Stimulated activated CD8-positive, alpha-beta memory T cell treated with anti-CD3 and anti-CD28 coated beads, Interleukin-15, amount 100 ng/mL, for 48 hours (primary cell): Measurements from ENCODE around the gene KRT86.
"Not testable (repeated sequence)": the region's sequence is repeated elsewhere in the genome, so short reads cannot be mapped to it uniquely, and the experiment has no call there.

ENCODE experiments used
- DNase-seq, 2 donors: peaks; one replicate each; pipeline ENCODE4 v3.0.0-alpha.2; 2020; ENCODE audit warnings: low read depth in 2 of 2

Gene KRT86

DNA sequence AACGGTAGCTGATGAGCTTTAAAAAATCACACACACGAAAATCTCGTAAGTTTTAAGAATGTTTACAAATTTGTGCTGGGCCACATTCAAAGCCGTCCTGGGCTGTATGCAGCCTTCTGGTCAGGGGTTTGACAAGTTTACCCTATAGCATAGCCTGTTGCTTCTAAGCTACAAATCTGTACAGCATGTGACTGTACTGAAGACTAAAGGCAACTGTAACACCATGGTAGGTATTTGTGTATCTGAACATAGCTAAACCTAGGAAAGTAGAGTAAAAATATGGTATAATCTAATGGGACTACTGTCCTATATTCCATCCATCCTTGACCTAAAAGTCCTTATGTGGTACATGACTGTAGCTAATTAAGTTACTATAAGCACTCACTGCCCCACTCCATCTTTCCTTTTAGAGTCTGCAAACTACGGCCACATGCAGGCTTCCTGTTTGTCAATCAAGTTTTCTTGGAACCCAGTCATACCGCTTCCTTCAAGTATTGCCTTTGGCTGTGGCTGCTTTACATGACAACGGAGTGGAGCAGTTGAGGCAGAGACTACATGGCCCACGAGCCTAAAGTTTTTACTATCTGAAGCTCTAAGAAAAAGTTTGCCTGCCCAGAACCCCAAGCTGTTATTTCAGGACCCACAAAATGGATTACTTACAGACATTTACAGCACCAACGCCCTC lies 22.9 kb upstream of the KRT86 start:
- no peak for DNase-seq

DNA sequence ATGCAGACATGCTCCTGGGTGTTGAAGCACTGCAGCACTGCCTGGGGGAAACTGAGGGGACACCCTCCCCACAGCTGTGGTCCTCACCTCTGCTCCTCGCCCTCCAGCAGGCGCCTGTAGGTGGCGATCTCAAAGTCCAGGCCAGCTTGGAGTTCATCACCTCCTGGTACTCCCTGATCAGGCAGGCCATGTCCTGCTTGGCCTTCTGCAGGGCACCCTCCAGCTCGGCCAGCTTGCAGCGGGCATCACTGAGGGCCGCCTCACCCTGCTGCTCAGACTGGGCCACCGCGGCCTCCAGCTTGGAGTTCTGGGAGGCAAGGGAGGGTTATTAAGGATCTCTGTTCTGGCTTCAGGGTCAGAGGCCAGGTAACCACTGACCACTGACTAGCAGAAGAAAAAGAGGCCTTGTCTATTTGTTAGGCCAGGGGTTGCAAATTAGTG lies 22.2 kb upstream of the KRT86 start:
- DNase-seq: not testable (repeated sequence)

DNA sequence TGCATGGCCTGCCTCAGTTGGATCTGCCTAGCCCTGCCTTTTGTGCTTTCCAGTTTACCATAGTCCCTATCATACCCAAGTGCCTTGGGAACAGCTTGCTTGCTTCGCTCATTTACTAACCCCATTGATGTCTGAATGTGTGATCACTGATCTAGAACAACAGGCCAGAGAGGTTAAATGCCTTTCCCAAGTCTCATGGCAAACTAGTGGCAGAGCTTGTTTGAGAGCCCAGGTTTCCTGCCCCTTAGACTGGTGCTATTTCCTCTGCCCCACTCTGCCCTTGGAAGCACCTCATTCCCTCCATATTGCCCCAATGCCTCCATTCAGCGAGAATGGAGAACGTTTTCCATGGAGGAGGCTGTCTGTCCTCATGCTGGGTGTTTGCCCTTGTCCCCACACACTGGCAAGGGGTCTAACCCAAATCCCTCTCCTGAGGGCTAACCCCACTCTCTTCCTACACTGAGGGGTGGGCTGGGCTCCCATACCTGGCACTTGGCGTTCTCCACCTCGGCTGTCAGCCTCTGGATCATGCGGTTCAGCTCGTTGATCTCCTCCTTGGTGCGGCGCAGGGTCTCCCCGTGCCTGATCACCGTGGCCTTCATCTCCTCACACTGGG lies 21.6 kb upstream of the KRT86 start:
- no peak for DNase-seq

DNA sequence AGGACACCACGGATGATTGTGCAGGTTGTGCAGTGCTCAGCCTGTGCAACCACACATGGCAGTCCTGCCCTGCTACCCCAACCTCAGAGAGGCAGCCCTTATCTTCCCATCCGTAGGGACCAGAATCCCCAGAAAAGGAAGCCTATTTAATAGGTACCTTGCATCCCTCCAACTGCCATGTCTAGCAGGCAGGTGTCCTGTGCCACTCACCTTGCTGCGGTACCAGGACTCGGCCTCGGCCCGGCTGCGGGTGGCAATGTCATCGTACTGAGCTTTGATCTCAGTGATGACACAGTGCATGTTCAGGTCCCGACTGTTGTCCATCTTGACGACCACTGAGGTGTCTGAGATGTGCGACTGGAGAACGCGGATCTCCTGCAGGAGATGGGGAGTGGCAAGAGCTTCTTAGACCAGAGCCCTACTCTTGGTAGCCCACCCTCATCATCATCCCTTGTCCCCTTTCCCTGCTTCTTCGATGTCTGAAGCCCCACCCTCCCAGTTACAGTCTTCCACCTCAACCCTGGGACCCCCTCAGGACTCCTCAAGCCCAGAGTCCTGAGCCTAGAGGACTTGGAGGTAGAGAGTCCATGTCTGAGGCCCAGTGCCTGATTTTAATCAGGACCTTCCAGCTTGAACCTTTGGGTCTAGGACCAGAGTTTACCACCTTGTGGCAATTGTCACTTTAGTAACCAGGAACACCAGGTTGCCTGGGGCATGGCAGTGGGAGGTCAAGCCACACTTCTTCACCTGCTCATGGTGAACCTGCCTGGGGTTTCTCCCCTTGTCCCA lies 20.9 kb upstream of the KRT86 start:
- DNase-seq: no peak

DNA sequence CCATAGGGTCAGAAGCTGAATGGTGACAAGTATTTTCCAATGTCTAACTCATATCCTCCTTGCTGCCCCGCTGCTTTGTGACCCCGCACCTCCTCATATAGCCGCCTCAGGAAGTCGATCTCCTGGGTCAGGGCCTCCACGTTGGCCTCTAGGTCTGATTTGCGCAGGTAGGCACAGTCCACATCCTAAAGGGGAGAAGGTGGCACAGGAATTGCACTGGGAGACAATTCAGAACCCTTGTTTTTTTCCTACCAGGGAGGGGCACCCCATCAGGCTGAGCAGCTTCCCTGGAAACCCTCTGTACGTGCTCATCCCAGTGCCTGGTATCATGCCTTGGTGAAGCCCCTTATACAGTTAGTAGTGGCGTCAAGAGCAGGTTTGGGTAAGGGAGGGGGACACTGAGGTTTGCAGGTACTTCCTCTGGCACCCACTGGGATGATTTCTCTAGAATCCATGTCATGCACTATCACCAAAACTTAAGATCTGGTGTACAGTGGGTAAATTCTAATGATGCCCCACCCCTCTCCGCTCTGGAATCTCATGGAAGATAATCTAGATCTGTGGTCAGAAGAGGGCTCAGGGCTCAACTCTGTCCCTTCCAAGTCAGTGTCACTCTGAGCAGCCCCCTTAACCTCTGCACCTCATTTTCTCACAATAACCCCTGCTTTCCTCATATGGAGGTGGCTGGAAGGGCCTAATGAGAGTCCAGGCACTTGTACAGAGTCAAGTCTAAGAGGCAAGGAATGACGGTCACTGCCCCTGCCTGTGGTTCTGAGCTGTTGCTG lies 20.1 kb upstream of the KRT86 start:
- no peak for DNase-seq

DNA sequence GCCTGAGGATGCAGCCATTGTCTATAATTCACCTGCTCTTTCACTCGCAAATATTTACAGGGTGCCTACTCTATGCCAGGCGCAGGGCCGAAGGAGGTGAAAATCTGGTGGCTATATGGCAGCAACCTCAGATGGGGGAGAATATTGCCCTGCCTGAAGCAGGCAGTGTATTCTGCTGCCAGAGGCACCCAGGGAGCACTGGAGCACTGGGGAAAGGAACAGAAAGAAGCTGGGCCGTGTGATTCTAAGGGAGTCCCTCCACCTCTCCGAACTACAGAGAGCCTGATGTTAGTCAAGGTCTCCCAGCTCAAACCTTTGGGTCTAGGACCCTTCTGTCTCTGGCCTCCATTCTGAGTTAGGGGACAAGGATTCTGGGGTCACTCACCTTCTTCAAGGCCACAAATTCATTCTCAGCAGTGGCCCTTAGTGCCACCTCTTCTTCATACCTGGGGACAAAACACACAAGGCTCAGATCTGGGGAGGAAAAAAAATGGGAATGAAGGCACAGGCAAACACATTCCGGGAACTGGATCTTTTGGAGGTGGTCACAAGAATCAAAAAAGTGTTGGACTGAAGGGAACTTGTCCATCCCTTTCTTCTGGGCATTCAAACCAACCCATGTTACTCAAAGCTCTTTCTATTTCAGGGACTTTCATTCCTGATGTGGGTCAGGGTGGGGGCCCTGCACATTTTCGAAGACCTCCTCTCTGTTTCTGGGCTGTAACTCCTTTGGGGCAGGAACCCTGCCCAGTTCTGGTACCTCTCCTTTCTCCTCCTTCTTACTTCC lies 19.3 kb upstream of the KRT86 start:
- no peak for DNase-seq

DNA sequence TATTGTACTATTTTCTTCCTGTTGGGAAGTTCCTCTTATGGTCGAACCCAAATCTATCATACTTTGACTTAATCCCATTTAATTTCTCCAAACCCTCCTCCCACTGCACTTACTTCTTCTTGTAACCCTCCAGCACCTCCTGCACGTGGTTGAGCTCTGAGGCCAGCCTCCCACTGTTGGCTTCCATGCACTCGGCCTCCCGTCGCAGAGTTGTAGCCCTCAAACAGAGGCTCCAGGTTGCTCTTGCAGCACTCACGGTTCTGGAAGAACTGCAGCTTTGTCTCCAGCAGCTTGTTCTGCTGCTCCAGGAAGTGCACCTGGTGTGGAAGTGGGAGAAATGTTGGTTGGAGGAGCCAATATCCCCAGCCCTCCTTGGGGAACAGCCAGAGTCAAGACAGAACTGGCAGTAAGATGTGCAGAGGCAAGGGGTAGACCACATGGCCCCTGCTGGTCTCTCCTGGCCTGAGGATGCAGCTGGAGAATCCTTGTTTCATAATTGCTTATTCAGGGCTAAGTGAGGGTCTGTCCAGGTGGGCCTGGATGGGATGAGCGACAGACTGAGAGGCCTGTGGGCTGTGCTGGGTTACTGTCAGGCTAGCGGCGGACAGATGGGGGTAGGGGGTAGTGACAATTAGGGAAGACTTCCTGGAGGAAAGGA lies 18.4 kb upstream of the KRT86 start:
- no peak for DNase-seq

DNA sequence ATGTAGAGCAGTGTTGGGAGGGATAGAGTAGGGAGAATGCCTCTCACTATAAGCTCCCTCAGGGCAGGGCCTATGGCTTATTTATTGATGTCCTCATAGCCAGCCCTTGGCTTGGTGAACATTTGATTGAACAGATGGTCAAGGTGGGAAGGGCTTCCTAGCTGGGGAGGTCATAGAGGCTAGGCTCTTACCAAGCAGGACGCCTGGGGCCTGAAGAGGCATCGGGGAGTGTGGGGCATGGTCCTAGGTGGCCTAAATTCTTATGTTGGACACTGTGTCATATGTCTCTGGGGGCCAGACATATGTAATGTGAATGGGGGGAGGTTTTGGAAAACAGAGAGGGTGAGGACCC lies 17.9 kb upstream of the KRT86 start:
- no peak for DNase-seq

DNA sequence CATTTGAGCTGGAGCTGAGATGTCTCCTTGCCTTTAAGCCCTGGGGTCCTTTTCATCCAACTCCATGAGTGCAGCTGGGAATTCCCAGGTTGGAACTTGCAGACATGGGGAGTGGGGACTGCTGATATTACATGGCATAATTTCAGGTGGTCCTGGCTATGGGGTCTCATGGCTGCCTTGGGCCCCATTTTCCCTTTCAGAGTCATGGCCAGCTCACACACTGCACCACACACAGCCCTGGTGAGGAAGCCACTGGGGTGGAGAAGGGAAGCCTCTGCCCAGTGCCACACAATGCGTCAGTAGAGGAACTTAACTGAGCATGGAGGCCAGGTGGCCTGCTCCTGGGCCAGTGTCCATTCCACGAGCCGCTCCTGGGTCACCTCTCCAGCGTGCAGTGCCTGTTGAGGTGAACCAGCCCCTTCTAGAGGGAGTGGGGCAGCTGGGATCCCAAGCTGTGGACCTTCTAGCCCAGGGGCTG lies 17.3 kb upstream of the KRT86 start:
- DNase-seq: no peak

DNA sequence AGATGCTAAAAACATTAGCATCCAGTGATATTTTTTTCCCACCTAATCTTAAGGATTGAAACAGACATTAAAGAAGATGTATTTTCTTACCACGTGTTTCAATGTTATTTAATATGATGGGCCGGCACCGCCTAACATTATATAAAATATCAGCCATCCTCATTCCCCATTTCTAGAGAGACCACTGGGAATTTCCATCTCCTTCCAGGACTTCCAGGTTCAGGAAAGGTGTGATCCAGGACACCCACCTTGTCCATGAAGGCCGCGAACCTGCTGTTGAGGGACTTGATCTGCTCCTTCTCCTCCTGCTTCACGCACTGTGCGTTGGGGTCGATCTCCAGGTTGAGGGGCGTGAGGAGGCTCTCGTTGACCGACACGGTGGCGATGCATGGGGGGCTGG lies 16.5 kb upstream of the KRT86 start:
- not testable (repeated sequence) for DNase-seq

DNA sequence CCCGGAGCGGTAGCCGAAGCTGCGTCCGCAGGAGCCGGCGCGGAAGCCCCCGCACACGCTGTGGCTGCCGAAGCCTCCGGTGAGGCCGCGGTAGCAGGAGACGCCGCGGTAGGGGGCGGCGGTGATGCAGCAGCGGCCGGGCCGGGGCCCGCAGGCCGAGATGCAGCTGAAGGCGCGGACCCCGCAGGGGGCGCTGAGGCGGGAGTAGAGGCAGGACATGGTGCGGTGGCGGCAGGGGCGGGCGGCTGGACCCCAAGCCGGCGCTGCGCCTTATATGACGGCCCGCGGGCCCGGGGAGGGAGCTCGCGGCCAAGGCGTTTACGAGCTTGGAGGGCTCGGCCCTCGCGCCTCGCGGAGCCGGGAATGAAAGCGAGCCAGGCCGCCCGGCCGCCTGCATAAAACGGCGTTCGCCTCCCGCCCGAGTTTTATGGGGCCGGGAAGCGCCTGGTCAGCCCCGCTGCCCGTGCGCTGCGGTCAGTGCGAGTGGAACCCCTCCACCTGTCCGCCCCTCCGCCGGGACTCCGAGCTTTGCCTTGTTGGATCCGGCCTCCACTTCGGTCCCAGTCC lies 16.0 kb upstream of the KRT86 start:
- DNase-seq: no peak

DNA sequence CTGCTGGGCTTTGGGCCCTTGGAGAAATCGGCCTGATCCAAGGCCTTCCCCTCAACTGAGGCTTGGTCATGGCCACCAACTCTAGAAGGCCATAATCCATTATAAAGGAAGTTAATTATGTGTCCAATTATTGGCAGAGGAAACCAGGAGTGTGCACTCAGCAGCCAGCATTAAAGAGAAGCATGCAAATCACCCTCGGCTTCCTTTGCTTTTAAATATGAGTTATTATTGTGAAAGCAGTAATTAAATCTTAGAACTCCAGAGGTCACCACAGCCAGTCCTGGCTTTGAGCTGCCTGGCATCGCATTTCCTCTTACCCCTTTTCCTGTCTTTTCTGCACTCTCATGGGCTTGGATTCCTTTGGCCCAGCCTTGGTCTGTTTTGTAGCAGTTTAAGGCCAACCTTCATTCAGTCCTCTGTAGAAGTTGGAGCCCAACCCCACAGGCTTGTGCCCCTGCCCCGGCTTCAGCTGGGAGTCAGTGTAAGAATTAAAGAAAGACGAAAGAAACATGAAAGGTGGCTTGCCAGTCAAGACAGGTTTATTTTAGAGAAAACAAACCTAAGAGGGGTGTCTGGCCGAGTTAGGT lies 14.7 kb upstream of the KRT86 start:
- no peak for DNase-seq

DNA sequence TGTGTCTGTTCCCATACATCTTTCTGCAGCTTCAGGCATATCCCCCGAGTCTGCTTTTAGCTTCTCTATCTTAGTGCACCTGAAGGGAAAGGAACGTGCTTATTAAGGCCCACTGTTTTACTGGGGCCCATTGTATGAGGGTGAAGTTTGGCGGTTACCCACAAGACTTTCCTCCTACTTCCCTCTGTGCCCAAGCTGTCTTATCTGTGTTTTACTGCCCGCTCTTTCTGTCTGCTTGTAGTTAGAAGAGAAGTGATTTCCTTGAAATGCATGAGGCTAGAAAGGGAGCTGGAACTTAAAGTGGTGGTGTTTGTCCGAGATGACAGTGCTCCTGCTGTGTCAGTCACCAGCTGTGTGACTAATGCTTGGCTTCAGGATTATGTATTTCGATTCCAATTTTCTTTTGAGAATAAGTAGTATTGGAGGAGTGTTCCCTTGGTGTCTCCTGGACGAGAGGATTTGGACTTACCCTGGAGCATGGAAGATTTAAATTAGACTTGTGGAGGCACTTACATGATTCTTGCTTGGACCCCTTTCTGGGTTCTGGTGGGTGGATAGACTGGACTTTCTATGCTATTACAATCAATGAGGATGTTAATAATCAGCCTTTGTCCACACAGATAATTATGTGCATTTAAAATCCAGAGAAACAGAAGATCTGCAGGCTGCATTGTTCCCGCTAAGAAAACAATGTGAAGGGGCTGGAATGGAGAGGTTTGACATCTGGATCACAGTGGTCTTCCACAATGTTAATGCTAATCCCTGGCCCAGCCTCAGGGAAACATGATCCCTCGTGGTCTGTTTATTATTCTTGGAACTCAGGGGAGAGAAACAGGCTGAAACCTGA lies 13.9 kb upstream of the KRT86 start:
- no peak for DNase-seq

DNA sequence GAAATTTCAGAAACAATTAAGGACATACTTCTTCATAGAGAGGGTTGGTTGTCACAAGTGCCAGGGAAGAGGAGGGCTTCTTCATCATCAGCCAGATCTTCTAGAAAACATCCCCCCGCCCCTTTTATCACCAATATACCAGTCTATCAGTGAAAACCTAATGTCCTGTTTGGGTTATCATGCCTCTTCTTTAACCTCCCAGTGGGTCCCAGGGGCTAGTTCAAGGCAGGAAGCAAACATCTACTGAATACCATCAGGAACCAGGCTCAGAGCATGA lies 13.3 kb upstream of the KRT86 start:
- no peak for DNase-seq

DNA sequence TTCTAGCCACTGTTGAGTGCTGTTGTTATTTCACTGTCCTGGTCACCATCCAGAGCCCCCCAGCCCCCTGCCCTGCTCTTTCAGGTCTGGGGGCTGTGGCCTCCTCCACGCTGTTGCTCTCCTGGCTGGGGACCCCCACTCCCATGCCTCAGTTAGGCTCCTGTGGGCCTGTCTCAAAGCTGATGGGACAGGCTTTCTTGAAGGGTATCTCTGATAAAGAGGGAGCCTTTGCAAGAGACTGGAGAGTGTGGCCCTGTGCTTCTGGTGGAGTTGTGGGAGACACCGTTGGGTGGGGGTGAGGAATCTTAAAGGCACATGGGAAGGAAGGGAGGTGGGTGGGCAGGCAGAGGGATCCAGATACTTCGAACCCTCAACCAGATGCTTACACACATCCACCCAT lies 12.2 kb upstream of the KRT86 start:
- DNase-seq: no peak

DNA sequence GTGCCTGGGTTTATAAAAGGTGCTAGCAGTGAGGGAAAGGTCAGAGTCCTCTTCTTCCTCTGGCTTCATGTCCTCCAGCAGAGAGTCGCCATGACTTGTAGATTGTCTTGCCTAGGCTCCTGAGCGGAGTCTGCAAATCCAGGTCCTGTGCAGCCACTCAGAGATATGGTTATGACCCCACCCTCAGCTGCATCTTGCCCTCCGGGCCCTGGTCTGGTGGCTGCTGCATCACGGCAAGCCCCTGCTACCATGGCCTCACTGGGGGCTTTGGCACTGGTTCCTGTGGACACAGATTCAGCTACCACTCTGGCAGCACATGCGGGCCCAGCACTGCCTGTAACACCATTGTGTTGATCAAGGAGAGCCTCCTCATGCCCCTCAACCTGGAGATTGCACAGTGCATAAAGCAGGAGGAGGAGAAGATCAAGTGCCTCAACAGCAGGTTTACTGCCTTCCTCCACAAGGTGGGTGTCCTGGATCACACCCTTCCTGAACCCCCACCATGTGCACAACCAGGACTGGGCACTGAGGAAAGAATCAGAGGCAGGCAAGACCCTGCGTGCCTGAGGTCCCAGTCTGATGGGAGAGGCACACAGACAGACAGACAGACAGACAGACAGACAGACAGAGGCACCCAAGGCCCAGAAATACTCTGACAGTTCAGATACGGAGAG lies 10.5 kb upstream of the KRT86 start:
- DNase-seq: no peak

DNA sequence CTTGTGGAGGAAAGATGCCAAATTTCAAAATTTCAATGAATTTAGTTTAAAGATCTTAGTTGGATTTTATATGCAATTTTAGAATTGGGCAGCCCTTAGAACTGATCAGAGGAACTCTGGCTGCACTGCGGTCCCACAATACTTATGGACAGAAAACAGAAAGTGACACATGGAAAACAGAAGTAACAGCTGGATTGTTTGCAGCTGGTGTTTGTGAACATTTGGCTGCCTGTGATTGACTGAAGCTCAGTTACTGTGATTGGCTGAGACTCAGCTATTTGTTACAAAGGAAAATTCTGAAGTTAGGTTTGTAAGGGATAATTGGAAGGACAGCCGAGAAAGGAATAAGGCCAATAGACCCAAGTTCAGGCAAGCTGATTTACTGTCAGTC lies 10.0 kb upstream of the KRT86 start:
- no peak for DNase-seq

DNA sequence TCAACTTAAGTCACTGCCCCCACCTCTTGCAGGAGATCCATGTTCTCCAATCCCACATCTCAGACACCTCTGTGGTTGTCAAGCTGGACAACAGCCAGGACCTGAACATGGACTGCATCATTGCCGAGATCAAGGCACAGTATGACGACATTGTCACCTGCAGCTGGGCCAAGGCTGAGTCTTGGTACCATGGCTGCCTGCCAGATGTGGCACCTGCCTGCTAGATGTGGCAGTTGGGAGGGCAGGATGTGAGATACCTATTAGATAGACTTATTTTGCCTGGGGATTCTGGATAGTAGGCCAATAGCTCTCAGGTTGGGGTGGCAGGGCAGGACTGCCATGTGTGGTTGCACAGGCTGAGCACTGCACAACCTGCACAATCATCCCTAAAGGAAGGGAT lies 7.9 kb upstream of the KRT86 start:
- no peak for DNase-seq

DNA sequence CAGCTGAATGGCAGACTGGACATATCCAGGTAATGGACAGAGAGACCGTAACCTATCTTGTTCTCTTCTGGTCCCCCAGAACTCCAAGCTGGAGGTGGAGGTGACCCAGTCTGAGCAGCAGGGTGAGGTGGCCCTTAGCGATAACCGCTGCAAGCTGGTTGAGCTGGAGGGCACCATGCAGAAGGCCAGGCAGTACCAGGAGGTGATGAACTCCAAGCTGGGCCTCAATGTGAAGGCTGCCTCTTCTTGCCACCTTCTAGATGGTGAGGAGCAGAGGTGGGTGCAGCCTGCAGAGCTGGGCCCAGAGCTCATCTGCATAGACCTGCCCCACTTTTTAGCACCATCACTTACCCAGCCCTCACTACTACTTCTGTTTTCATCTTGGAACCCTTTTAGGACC lies 7.2 kb upstream of the KRT86 start:
- no peak for DNase-seq
